Measurements from ENCODE around the gene ZFPL1.

Gene ZFPL1

GRCh38 chr11:65083834-65084597, at the start of gene ZFPL1, which contains the start of gene CDCA5:
Gene ZFPL1, plus strand, starts transcription at chr11:65084222. Its CDS starts 477 bp downstream, at chr11:65084699.
Gene CDCA5, minus strand, starts transcription at chr11:65084040. Its CDS starts 62 bp downstream, at chr11:65083978.
- in situ Hi-C loops (cut with MboI; ENCODE audit: low sequenced_read_pairs, unreplicated experiment), result no loop called here
- peak; percentile 99 for DNase-seq (ENCODE audit: low spot score)
- TF ChIP-seq CTCF (IDR thresholded peaks at IDR 0.05; ENCODE audit: borderline replicate concordance, control extremely low read depth, extremely low read depth, insufficient read depth, missing control alignments), result no peak

- in situ Hi-C loops (cut with MboI; ENCODE audit: low sequenced_read_pairs, unreplicated experiment), result no loop called here
- DNase-seq (ENCODE audit: low spot score), result no peak
- TF ChIP-seq CTCF (IDR thresholded peaks at IDR 0.05; ENCODE audit: borderline replicate concordance, control extremely low read depth, extremely low read depth, insufficient read depth, missing control alignments), result no peak
These were observed 49.6 kb upstream of the ZFPL1 start for GRCh38 chr11:65034423-65034822.

- in situ Hi-C loops (cut with MboI; ENCODE audit: low sequenced_read_pairs, unreplicated experiment), result no loop called here
- no peak for TF ChIP-seq CTCF (IDR thresholded peaks at IDR 0.05; ENCODE audit: borderline replicate concordance, control extremely low read depth, extremely low read depth, insufficient read depth, missing control alignments)
- DNase-seq (ENCODE audit: low spot score), result no peak
These were observed 48.4 kb upstream of the ZFPL1 start for GRCh38 chr11:65035579-65035978.

DNA sequence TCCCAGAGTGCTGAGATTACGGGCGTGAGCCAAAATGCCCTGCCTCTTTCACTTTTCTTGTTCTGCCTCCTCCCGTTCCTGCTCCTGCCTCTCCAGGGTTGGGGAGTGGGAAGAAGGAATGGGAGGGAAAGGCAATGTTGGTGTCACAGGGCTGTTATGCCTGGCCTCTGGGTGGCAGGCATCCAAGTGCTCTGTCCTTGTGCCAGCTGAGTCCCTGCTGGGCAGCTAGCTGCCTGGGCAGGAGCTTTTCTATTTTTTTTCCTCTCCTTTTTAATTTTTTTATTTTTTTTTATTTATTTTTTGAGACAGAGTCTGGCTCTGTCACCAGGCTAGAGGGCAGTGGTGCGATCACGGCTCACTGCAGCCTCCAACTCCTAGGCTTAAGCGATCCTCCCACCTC, 47.1 kb upstream of the ZFPL1 start:
- DNase-seq (ENCODE audit: low spot score), result no peak
- in situ Hi-C loops (cut with MboI; ENCODE audit: low sequenced_read_pairs, unreplicated experiment), result no loop called here
- no peak for TF ChIP-seq CTCF (IDR thresholded peaks at IDR 0.05; ENCODE audit: borderline replicate concordance, control extremely low read depth, extremely low read depth, insufficient read depth, missing control alignments)

- TF ChIP-seq CTCF (IDR thresholded peaks at IDR 0.05; ENCODE audit: borderline replicate concordance, control extremely low read depth, extremely low read depth, insufficient read depth, missing control alignments), result no peak
- no peak for DNase-seq (ENCODE audit: low spot score)
- in situ Hi-C loops (cut with MboI; ENCODE audit: low sequenced_read_pairs, unreplicated experiment), result no loop called here
These were observed 43.5 kb upstream of the ZFPL1 start for GRCh38 chr11:65040520-65040846.

- in situ Hi-C loops (cut with MboI; ENCODE audit: low sequenced_read_pairs, unreplicated experiment), result no loop called here
- peak; percentile 98 for DNase-seq (ENCODE audit: low spot score)
- no peak for TF ChIP-seq CTCF (IDR thresholded peaks at IDR 0.05; ENCODE audit: borderline replicate concordance, control extremely low read depth, extremely low read depth, insufficient read depth, missing control alignments)
These were observed 43.0 kb upstream of the ZFPL1 start, which contains the start of gene SAC3D1 for GRCh38 chr11:65040847-65041622. Gene SAC3D1, plus strand, starts transcription at chr11:65041210. Its CDS starts 83 bp downstream, at chr11:65041293.
